GM19463 (cell line): Measurements from ENCODE around the gene TFAP2E.

Experiments used
- ATAC-seq: cut with Tn5 transposase; IDR thresholded peaks from one replicate; pipeline ENCODE4 v1.9.1; 2021; ENCODE audit warnings: mild to moderate bottlenecking, moderate library complexity; ENCODE audit not compliant: unreplicated experiment

The TFAP2E gene

DNA sequence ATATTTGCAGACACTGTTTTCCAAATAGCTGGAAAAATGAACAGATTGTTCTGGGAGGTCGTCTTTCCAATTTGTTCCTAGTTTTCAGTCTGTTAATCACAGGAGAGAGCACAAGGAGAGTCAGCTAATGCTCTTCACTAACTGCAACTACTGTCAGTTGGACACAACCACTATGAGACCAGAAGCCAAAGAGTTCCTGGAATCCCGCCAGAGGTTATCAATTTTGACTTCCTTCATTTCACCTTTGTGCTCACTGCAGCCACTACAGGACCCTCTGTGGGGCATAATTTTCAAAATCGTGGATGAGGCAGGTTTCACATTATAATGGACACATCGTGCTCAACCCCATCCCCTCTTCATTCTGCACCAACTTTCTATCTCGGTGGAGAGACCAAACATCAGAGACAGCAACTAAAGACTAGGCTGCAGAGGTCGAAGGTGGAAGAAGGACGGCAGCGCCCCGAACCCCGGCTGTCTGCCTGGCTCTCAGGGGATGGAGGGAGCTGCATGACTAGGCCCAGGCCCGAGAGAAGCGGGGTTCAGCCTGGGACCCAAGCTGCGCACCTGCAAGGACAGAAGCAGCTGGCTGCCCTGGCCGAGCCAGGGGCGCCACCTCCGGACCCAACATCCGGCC lies 16.5 kb upstream of the TFAP2E start:
- ATAC-seq: no peak

- ATAC-seq: peak; percentile 79
Measured at GRCh38 chr1:35557118-35557610, 15.9 kb upstream of the TFAP2E start, which contains the start of gene KIAA0319L. KIAA0319L (minus strand) TSS chr1:35557403; CDS start chr1:35554491, 2,912 bp downstream.

- peak; percentile 86 for ATAC-seq
Measured at GRCh38 chr1:35557611-35558373, 15.3 kb upstream of the TFAP2E start, which contains the start of gene NCDN. NCDN (plus strand) TSS chr1:35557799; CDS start chr1:35558191, 392 bp downstream.

- ATAC-seq: no peak
Measured at GRCh38 chr1:35558374-35559316, 14.5 kb upstream of the TFAP2E start.

DNA sequence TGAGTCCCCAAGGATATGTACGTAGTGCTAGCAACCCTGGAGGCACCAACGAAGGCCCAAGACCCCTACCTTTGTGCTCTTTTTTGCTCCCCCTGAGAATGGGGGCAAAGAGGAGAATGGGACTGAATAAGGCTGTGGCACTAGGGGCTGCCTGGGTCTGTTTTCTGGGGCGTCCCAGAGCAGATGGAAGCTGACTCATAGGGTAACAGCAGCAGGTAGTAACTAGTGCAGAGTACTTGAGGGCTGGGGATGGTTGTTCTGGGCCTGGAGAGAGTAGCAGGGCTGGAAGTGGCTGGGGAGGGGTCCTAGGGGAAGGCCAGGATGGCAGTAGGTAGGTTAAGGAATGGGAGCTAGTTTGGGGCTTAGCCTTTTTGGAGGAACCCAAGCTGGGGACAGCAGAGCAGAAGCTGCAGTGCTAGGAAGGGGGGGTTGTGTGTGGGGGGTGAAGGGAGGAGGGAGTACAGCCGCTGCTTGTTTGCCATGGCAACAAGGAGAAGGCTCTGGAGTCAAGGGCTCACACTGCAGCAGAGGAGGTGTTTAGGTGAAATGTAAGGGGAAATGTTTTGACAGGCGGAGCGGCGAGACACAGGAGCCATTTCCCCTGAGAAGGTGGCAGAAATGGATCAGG lies 13.7 kb upstream of the TFAP2E start:
- ATAC-seq: no peak

- no peak for ATAC-seq
Measured at GRCh38 chr1:35560256-35561225, 12.6 kb upstream of the TFAP2E start.

GRCh38 chr1:35561297-35561971 lies 11.7 kb upstream of the TFAP2E start:
- no peak for ATAC-seq

DNA sequence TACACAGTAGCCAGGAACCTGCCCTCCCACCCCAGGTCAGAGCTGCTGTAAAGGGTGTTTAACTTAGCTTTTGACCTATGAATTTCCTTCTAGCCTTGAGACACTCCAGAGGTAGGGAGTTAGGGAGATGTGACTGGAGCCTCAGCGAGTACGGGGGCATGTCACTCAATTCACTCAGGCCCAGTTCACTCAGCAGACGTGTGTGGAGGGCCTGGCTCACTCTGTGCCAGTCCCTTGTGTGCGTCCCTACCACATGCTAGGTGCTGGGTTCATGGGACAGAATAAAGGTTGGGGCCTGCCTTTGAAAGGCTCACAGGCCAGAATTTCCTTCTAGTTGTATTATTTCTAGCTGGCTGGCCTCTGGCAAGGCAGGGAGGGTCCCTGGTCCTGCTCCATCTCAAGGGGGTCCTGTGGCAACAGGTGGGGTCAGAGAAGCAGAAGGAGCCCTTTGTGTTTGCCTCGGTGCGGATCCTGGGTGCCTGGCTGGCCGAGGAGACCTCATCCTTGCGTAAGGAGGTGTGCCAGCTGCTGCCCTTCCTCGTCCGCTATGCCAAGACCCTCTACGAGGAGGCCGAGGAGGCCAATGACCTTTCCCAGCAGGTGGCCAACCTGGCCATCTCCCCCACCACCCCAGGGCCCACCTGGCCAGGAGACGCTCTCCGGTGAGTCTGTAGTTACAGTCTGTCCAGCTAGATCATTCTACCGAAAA lies 11.0 kb upstream of the TFAP2E start:
- ATAC-seq: no peak

GRCh38 chr1:35563166-35563565 lies 9.9 kb upstream of the TFAP2E start:
- no peak for ATAC-seq

- ATAC-seq: no peak
Measured at GRCh38 chr1:35564037-35564883, 8.9 kb upstream of the TFAP2E start.

DNA sequence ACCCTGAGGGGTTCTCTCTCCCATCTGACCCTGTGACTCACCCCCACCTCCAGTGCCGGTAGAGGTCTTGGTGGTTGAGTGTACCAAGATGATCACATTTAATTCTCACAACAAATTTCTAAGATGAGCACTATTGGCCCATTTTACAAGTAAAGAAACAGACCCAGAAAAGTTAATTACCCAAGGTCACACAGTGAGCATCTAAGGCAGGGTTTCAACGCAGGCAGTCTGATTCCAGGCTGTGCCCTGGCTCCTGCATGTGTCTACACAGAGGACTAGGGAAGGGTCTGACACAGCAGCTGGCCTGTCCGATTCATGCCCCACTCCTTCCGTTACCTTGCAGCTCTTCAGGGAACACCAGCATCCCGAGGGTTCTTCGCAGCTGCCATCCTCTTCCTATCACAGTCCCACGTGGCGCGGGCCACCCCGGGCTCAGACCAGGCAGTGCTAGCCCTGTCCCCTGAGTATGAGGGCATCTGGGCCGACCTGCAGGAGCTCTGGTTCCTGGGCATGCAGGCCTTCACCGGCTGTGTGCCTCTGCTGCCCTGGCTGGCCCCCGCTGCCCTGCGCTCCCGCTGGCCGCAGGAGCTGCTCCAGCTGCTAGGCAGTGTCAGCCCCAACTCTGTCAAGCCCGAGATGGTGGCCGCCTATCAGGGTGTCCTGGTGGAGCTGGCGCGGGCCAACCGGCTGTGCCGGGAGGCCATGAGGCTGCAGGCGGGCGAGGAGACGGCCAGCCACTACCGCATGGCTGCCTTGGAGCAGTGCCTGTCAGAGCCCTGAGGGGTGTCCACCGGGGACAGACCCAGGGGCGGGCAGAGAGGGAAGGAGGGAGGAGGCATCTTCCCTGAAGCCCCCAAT lies 8.0 kb upstream of the TFAP2E start:
- no peak for ATAC-seq

DNA sequence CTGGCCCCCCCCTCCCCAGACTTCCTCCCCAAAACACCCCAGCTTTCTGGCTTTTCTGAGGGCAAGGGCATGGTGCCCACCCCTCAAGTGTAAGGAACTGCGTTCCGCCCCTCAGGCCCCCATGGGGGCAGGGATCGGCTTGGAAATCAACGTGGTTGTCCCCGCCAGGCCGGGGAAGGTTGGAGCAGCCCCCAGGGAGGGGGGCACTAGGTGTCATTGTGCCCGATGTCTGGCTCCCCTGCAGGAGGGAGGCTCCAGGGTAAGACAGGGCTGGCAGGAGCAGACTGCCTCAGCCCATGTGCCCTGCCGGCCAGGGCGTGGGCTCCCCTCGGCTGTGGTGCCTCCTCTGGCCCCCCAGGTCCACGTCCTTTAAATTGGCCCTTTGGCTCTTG lies 7.4 kb upstream of the TFAP2E start:
- ATAC-seq: no peak

DNA sequence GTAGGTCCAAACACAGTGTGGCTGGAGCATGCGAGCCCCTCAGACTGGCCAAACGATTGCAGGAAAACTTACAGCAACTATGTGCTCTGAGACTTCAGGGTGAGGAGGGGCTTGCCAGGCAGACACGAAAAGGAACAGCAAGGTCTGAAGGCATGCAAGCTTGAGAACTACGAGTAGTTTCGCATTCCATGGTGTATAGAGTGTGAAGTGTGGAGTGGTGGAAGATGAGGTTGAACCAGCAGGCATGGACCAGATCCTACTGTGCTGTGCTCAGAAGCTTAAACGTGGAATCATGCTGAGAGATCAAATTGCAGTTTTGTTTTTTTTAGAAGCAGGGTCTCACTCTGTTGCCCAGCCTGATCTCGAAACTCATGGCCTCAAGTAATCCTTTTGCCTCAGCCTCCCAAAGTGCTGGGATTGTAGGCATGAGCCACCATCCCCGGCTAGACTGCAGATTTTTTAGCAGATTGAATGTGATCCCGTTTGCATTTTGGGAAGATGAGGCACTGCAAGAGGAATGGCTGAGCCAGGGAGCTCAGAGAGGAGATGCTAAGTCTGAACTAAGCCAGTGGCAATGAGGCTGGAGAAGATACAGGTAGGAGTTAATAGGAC lies 5.1 kb upstream of the TFAP2E start:
- no peak for ATAC-seq

GRCh38 chr1:35568975-35569395 lies 4.1 kb upstream of the TFAP2E start:
- no peak for ATAC-seq

GRCh38 chr1:35569936-35570335 lies 3.2 kb upstream of the TFAP2E start:
- ATAC-seq: no peak

DNA sequence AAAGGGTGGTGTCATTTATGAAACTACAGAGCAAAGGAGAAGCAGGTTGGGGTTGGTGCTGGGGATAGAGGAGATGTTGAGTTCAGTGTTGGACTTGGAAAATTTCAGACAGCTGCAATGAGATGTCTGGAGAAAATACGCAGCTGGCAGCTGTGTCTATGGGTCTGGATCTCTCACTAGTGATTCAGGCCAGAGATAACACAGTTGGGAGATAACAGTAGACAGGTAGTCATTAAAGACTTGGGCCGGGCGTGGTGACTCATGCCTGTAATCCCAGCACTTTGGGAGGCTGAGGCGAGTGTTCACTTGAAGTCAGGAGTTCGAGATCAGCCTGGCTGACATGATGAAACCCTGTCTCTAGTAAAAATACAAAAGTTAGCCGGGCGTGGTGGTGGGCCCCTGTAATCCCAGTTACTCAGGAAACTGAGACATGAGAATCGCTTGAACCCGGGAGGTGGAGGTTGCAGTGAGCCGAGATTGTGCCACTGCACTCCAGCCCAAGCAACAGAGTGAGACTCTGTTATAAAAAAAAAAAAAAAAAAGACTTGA lies 2.5 kb upstream of the TFAP2E start:
- no peak for ATAC-seq
